Activated CD4-positive, CD25-positive, alpha-beta regulatory T cell treated with anti-CD3 and anti-CD28 coated beads, Interleukin-2, amount 50 U/mL, for 16 hours (primary cell): Measurements from ENCODE around the gene DOCK4.
"Not testable (repeated sequence)": the region's sequence is repeated elsewhere in the genome, so short reads cannot be mapped to it uniquely, and the experiment has no call there.

Experiments used
- DNase-seq: peaks from one replicate; pipeline ENCODE4 v3.0.0-alpha.2; 2020; ENCODE audit warnings: low read depth, low spot score

Gene DOCK4

DNA sequence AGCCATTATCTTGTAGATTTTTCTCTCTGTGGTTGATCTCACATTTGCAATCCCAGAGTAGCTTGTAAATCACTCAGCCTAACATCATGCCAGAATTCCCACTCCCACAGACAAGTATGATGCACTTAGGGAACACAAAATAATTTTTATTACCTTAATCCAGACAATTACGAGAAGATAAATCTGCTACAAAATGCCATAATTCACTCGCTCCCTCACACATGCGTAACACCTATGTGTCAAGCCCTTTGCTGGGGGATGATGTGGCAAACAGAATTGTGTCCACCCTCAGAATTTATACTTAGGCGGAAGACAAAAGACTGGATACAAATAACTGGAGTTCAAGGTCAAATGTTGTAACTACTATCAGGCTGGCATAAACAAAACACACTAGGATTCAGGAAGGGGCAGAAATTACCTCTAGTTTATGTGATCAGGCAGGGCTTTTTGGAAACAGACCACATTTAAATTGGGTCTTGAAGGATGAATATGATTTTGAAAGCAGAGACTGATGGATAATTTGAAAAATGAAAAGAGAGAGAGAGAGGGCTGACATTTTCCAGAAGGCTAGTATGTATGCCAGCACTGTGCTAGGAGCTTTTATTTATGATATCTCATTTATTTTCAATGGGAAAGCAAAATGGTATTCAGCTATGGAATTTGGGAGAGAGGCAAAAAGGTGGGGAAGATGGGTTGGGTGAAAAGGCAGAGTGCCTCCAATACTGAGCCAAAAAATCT lies 69.8 kb downstream of the DOCK4 start:
- no peak for DNase-seq

DNA sequence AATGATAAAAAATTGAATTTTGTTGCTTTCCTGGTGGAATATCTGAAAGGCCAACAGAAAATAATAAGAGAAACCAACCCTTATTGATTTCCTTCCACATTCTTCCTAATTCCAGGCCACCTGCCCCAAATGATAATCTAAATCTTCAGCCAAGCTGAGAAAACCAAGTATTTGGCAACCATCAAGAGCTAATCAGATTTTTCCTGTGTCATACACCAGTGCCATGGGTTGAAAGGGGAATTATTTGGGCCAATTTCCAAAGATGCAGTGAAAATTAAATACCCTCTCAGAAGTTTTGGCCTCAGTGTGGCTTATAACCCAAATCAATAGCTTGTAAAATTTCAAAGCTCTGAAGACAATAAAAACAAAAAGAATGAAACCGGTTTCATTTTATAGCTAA lies 70.4 kb downstream of the DOCK4 start:
- DNase-seq: no peak

DNA sequence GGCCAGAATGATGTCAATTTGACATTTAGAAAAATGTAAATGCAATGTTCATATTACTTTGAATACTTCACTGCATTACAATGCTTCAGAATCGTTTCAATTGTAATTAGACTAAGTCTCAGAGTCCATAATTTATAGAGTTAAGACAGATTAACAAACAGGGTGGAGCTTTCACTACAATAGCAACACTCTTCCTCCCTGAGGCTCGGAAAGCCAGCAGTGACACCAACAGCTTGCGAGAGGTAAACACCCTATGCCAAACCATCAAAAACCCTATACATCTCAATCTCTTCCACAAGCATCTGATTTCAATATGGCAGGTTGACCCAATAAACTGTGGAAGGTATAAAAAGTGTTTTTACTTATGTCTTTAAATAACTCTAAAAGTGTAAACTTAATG lies 72.2 kb downstream of the DOCK4 start:
- DNase-seq: no peak

DNA sequence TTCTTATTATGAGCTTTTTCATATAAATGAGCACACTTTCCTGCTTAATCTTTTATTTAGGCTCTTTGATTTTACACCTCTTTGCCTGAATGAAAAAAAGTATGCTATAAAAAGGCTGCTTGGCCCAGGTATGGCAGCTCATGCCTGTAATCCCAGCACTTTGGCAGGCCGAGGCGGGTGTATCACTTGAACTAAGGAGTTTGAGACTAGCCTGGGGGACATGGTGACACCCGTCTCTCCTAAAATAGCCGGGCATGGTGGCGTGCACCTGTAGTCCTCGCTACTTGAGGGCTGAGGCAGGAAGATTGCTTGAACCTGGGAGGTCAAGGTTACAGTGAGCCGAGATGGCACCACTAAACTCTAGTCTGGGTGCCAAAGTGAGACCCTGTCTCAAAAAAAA lies 72.9 kb downstream of the DOCK4 start:
- DNase-seq: no peak

DNA sequence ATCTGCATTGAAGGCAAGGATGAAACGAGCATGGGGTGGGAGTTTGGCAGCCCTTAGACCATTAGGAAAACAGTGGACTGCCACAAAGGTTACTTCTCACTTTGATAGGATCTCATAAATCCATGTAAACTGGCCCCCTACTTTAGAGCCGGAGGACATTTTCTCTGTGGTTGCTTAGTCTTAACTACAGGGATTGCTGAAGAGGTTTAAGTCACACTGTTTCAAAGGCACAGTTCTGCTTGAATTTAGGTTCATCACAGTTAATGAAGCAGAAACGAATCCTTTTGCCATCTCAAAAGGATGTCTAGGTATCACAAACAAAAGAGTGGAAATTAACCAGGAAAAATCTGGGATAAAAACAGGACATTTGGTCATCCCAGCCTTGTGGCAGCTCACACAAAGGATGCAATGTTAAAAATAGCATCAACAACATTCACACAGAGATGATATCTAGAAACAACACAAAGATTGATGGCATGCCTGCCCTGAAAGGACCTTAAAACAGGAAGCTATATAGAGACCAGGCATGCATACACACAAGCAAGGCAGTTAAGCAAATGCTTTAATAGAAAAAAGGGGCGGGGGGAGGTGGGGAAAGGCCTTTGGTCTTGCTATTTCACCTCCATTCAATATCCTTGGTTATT lies 74.0 kb downstream of the DOCK4 start:
- DNase-seq: no peak

DNA sequence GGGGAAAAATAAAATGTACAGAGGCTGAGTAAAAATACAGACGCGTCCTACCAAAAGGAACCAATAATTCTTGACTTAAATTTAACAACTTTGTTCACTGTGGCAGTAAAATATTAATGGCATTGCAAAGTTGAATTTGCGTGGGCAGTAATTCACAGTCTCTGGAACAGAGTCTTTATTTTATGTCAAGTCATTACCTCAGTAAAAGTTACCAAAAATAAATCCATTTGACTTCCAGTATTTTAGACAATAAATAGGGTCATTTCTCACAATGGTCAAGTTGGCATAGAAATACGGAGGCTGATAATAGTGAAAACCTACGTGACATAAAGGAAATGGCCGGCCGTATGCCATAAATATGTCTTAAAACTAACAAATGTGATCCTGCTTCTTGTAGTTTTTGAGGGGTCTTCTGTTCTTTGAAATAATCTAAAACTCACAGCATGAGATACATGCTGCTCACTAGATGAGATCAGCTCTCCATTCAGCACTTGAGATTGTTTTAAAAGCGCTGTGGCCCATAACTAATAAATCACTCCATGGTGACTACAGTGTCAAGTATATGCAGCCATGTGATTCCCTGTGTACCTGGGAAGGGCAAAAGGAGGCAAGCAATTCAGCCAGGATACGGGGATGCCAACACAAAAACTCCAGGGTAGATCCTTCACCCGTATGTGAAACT lies 75.3 kb downstream of the DOCK4 start:
- no peak for DNase-seq

DNA sequence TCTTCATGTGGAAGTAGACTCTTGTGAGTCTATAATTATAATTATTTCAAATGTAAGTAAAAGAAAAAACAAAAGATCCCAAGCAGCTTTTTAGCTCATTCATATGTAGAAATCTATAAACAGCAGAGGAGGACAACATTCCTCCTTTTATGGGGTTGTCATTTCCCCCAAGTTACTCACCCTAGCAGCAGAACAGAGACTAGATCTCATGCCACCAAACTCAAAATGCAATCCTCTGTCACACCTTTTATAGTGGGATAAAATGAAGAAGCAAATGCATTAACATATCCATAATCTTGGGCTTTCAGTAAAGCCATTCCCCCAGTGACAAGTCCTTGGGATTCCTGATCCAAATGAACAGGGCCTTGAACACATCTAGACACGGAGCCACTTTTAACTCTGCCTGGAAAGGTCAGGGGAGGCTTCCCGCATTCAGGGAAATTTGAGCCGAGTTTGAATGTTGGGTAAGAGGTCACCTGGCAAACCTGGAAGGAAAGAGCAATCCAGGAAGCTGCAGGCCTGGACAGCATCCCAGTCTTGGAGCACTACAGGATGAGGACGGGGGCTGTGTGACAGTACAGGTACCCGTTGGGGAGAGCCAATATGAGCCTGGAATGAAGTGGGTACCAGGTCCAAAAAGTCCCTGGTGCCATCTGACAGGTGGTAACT lies 76.4 kb downstream of the DOCK4 start:
- DNase-seq: no peak

DNA sequence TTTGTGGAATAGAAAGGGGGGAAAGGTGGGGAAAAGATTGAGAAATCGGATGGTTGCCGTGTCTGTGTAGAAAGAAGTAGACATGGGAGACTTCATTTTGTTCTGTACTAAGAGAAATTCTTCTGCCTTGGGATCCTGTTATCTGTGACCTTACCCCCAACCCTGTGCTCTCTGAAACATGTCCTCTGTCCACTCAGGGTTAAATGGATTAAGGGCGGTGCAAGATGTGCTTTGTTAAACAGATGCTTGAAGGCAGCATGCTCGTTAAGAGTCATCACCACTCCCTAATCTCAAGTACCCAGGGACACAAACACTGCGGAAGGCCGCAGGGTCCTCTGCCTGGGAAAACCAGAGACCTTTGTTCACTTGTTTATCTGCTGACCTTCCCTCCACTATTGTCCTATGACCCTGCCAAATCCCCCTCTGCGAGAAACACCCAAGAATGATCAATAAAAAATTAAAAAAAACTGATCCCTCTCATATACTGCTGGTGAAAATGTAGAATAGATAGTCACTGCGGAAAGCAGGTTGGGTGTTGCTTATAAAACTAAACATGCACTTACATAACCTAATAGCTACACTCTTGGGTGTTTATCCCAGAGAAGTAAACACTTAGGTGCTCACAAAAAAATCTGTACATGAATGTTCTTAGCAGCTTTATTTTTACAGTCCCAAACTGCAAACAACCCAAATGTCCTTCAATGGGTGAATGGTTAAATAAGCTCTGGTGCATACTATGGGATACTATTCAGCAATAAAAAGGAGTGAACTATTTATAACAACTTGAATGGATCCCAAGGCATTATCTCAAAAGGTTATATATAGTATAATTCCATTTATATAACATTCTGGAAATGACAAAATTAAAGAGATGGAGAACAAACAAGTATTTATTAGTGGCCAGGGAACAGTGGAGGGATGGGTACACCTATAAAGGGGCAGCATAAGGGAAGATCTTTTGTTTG lies 77.5 kb downstream of the DOCK4 start:
- DNase-seq: not testable (repeated sequence)

DNA sequence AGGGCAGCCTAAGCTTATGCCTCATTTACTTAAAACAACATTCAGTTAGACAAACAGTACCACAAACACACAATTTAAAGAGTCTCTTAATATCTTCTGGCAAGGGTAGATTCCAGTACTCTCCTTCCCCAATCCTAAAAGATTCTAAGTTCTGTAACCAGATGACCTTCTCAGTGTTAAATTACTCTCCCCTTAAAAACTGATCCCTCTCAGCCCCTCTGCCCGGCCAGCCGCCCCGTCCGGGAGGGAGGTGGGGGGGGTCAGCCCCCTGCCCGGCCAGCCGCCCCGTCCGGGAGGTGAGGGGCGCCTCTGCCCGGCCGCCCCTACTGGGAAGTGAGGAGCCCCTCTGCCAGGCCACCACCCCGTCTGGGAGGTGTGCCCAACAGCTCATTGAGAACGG lies 78.2 kb downstream of the DOCK4 start:
- not testable (repeated sequence) for DNase-seq

DNA sequence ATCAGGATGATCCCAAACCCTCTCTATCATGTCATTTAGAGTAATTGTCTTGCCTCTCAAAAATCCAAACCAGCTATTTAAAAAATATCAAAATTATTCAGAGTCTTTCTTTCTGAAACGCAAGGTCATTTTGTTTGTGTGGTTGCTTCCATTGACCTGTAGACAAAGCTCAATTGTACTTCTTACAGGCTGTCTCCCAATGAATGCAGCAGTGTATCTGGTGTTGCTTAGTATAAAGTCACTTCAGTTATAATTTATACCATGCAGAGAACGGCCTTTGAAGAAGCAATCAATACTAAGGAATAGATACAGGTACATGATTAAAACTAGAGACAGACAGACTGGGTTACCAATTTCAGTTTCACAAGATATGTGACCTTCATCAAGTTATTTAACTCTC lies 80.9 kb downstream of the DOCK4 start:
- no peak for DNase-seq

DNA sequence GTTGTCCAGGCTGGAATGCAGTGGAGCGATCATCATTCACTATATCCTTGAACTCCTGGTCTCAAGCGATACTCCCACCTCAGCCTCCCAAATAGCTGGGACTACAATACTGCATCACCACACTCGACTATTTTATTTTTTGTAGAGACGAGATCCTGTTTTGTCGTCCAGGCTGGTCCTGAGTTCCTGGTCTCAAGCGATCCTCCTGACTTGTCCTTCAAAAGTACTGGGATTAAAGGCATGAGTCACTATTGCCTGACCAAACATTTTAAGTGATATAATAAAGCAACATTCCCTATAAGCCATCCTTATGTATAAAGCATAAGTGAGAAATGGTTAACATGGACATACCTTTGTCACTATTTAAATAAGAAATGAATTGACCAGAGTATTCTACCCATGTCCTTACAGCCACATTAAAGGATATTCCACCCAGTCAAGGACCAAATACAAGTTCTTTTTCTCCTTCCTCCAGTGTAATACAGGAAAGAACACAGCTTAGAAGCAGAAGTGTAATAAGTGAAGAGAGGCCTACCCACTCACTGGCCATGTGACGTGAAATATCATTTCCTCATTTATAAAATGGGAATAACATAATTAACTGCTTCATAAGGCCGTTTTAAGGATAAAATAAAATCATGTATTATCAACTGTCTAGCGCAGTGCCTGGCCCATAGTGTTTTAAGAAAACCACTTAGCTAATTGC lies 82.0 kb downstream of the DOCK4 start:
- no peak for DNase-seq

DNA sequence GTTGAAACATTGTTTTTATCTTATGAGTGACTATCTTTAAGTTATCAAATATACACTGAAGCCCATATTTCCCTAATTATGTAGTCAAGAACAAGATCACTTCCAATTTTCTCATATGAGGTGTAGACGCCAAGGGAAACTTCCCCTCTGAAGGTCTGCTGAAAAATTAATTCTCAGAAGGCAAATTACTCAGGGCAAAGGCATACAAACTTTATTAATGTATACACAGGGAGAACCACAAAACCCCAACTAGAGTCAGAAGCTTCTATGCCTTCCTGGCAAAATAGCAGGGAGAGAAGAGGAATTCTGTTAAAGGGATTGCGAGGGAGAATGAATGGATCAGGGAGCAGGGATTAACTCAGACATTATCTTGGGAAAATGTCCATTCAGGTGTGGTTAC lies 83.4 kb downstream of the DOCK4 start:
- no peak for DNase-seq

DNA sequence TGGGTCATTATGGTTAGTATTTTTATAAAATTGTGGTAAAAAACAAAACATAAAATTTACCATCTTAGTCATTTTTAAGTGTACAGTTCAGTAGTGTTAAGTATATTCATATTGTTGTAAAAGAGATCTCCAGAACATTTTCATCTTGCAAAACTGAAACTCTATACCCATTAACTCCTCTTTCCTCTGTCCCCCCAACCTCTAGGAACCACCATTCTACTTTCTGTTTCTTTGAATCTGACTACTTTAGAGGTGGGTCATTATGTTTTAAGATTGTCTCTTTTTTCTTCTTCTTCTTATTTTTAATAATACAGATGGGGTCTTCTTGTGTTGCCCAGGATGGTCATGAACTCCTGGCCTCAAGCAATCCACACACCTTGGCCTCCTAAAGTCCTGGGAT lies 84.1 kb downstream of the DOCK4 start:
- DNase-seq: no peak

DNA sequence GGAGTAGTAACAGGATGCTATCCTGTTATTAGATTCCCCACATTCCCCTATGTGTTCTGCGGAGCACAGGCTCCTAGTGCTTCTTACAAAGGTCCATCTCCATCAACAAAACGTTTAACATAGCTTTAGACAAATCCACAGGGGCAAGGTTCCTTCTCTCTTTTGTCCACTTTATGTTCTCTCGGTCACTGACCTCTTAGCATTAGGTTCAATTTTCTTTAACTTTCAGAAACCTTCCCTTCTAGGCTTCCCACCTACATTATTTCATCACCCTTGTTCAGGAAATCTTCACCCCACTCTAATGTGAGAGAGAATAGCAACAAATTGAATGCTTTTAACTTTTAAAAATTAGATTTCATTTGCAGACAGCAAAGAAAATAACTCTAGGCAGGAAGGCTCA lies 84.9 kb downstream of the DOCK4 start:
- DNase-seq: no peak

DNA sequence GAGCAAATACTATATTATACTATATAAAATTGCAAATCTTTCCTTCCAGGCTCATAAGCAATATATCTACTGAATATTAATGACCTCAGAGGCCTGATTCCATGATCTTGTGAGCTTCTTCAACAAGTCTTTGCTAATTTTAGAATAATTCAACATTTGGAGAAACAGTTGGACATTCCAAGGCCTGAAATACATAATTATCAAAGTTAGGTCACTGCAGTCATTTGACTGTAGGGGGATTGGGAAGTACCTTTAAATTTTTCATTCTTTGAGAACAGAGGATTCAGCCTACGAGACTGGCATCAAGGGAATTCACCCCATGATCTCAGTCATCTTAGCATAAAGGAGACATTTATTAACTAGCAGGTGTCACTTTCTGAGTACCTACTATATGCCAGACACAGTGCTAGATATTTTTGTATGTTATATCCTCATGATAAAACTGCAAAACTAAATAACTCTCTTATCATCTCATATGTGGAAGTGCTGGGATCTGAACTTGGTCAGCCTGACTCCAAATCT lies 85.4 kb downstream of the DOCK4 start:
- no peak for DNase-seq

DNA sequence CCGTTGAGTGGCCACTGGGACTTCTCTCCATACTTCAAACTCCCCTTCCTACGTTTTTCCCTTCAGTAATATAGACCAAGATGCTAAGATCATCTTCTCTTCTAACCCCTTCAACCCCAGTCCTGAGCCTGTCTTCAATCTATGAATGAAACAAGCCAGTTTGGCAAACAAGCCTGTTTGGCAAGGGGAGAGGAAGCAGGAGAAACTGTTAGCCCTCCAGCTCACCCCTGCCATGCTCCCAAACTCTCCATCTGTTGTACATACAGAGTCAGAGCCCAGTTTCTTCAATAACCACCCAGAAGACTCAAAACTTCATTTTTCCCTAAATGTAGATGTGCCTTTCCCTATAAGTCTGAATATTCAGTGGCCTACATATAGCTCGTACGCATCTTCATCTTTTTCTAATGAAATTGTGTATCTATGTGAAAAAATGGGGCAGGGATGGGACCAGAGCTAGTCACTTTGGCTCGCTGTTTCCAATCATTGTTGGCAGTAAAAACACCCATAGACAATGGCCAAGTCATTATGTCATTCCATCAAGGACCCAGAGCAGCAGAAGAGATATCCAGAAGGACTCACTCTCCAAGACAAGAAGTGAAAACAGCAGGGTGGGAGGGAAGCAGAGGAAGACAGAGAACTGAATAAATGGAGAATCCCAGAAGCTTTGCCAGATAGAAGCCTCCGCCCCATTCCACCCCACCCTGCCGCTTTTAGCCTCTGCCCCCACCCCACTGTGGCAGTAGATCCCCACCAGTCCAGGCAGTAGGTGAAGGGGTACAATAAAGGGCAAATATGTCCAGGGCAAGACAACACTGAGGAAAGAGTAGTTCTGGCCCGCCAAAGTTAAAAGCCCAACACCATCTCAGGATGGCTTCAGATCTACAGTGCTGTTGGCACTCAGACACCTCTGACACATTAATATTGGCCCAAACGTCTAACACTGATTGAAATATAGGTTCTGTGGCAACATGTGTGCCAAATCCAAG lies 87.3 kb downstream of the DOCK4 start:
- DNase-seq: no peak

DNA sequence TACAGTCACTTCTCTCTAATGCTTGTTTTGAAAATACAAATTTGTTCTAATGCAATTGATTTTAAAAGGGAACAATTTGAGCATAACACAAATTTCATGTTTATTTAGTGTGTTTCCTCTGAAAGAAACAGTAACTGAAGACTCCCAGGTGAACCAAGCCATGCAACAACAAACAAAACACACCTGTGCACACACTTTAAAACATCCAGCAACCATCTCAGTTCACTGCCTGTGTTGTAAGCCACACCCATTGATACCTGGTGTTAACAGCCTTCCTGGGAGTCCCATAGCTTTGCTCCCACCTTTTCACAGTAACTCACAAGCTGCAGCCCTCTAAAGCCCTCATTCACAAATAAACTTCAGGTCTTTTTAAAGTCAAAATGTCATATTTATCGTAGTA lies 89.3 kb downstream of the DOCK4 start:
- no peak for DNase-seq

DNA sequence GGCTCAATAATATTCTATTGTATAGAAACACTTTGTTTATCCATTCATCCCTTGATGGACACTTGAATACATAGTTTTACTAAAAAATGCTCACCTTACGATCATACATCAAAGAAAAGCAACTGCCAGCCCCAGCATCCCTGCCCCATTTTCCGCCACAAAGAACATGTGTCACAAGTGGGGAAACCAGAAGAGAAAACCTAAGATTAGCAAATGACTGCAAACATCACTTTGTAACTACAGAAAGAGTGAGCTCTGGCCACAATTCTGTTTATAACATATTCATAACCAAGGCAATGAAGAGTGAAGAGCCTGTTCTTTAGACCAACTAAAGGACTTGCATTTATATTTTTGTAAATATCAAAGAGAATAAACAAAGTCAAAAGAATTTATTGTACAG lies 89.8 kb downstream of the DOCK4 start:
- DNase-seq: no peak

DNA sequence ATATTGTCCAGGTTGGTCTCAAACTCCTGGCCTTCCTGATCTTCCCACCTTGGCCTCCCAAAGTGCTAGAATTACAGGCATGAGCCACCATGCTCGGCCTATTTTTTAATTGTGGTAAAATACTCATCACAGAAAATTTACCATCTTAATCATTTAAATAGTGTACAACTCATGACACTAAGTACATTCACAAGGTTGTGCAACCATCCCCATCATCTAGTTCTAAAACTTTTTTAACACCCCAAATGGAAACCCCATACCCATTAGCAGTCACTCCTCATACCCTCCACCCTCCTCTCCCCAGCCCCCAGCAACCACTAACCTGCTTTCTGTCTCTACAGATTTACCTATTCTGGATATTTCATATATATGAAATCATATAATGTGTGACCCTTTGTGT lies 90.3 kb downstream of the DOCK4 start:
- DNase-seq: no peak
